Breast epithelium (tissue), 3 donors: ENCODE results near the gene DNTTIP2.

Source experiments
- POLR2AphosphoS5 ChIP-seq, 3 donors: sonication (generic); formaldehyde crosslinking; IDR thresholded peaks; one replicate each; pipeline ENCODE4 v1.6.1; 2017; ENCODE audit warnings: antibody characterized with exemption in 3 of 3
- TF ChIP-seq, protein P1 (sequence below), 3 donors: fragments of 450-650 bp; IDR thresholded peaks; one replicate each; pipeline ENCODE4 v1.5.1; 2016 to 2017; ENCODE audit warnings: antibody characterized with exemption in 3 of 3, mild to moderate bottlenecking in 3 of 3, moderate library complexity in 3 of 3

DNA sequence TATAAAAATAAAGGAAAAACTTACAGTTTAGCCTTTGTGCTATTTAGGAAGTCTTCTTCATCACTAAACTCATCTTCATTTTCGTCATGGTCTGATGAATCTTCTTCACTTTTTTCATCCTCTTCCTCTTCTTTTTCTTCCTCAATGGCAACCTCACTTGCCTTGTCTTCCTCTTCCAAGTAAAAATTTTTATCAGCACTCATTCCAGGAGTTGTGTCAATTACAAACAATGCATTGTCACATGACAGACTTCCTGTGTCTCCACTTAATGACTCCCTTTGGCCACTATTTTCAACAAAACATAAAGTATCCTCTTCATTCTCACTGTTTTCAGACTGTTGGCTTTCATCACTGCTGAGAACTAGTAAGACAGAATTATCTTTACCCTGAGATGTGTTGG is 2.8 kb downstream of the DNTTIP2 start:
- TF ChIP-seq, protein P1, sequence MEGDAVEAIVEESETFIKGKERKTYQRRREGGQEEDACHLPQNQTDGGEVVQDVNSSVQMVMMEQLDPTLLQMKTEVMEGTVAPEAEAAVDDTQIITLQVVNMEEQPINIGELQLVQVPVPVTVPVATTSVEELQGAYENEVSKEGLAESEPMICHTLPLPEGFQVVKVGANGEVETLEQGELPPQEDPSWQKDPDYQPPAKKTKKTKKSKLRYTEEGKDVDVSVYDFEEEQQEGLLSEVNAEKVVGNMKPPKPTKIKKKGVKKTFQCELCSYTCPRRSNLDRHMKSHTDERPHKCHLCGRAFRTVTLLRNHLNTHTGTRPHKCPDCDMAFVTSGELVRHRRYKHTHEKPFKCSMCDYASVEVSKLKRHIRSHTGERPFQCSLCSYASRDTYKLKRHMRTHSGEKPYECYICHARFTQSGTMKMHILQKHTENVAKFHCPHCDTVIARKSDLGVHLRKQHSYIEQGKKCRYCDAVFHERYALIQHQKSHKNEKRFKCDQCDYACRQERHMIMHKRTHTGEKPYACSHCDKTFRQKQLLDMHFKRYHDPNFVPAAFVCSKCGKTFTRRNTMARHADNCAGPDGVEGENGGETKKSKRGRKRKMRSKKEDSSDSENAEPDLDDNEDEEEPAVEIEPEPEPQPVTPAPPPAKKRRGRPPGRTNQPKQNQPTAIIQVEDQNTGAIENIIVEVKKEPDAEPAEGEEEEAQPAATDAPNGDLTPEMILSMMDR (IDR thresholded peaks at IDR 0.05) = no peak
- TF ChIP-seq POLR2AphosphoS5 (IDR thresholded peaks at IDR 0.05) = no peak
